HK-2 (cell line): ENCODE measurements around the gene PRKAG2.

Experiments
- DNase-seq: peaks from one replicate; pipeline ENCODE4 v3.0.0-alpha.2; 2018; ENCODE audit not compliant: unreplicated experiment

Gene PRKAG2

GRCh38 chr7:151694828-151695580 is 181.9 kb downstream of the PRKAG2 start:
- no peak for DNase-seq

- no peak for DNase-seq
Measured at GRCh38 chr7:151694441-151694827, 182.5 kb downstream of the PRKAG2 start.

GRCh38 chr7:151693140-151693539 is 183.8 kb downstream of the PRKAG2 start:
- no peak for DNase-seq

- no peak for DNase-seq
Measured at GRCh38 chr7:151692721-151693120, 184.2 kb downstream of the PRKAG2 start.

GRCh38 chr7:151691449-151691848 is 185.5 kb downstream of the PRKAG2 start:
- DNase-seq: no peak

GRCh38 chr7:151690606-151691005 is 186.3 kb downstream of the PRKAG2 start:
- no peak for DNase-seq

GRCh38 chr7:151689196-151689971 is 187.5 kb downstream of the PRKAG2 start:
- DNase-seq: no peak

- DNase-seq: no peak
Measured at GRCh38 chr7:151688236-151688780, 188.6 kb downstream of the PRKAG2 start.

- DNase-seq: peak; percentile 97
Measured at GRCh38 chr7:151687523-151688235, 189.2 kb downstream of the PRKAG2 start.

GRCh38 chr7:151686826-151687225 is 190.1 kb downstream of the PRKAG2 start:
- DNase-seq: no peak

- no peak for DNase-seq
Measured at GRCh38 chr7:151686016-151686766, 190.7 kb downstream of the PRKAG2 start.

- DNase-seq: no peak
Measured at GRCh38 chr7:151684408-151685175, 192.3 kb downstream of the PRKAG2 start.

GRCh38 chr7:151683615-151684407 is 193.1 kb downstream of the PRKAG2 start:
- DNase-seq: no peak

- no peak for DNase-seq
Measured at GRCh38 chr7:151682831-151683614, 193.9 kb downstream of the PRKAG2 start.

- no peak for DNase-seq
Measured at GRCh38 chr7:151681726-151682125, 195.2 kb downstream of the PRKAG2 start.

GRCh38 chr7:151680810-151681209 is 196.1 kb downstream of the PRKAG2 start:
- no peak for DNase-seq

- DNase-seq: no peak
Measured at GRCh38 chr7:151679881-151680612, 196.9 kb downstream of the PRKAG2 start.

- DNase-seq: no peak
Measured at GRCh38 chr7:151679071-151679708, 197.7 kb downstream of the PRKAG2 start.
